GM23338 (cell line): ENCODE data around the gene ANO10.

Source experiments
- CTCF ChIP-seq, 2 experiments: fragments of 200-600 bp in 1 of 2; sonication (generic) in 1 of 2; conservative IDR thresholded peaks; 2 replicates each; pipeline versions ENCODE4 v1.5.1 to v1.6.1; 2016 to 2017; ENCODE audit warnings: antibody characterized with exemption in 2 of 2, low read depth in 2 of 2, mild to moderate bottlenecking in 2 of 2, moderate library complexity in 1 of 2
- EZH2 ChIP-seq: fragments of 200-600 bp; sonication (generic); IDR thresholded peaks from one replicate; pipeline ENCODE4 v1.8.0; 2017; ENCODE audit warnings: antibody characterized with exemption, mild to moderate bottlenecking, low read depth; ENCODE audit not compliant: unreplicated experiment
- EZH2phosphoT487 ChIP-seq: fragments of 200-600 bp; sonication (generic); IDR thresholded peaks from one replicate; pipeline ENCODE4 v1.8.1; 2018; ENCODE audit warnings: antibody characterized with exemption; ENCODE audit not compliant: unreplicated experiment
- JUNB ChIP-seq: IDR thresholded peaks from one replicate; pipeline ENCODE4 v1.6.1; 2016; ENCODE audit warnings: antibody characterized with exemption; ENCODE audit not compliant: unreplicated experiment
- POLR2AphosphoS5 ChIP-seq: IDR thresholded peaks from 2 replicates; pipeline ENCODE4 v1.6.1; 2016; ENCODE audit warnings: antibody characterized with exemption, low read depth
- REST ChIP-seq: IDR thresholded peaks from one replicate; pipeline ENCODE4 v1.6.1; 2018; ENCODE audit warnings: antibody characterized with exemption; ENCODE audit not compliant: unreplicated experiment
- TF ChIP-seq, protein P1 (sequence below): IDR thresholded peaks from 2 replicates; pipeline ENCODE4 v1.6.1; 2016; ENCODE audit warnings: antibody characterized with exemption

DNA sequence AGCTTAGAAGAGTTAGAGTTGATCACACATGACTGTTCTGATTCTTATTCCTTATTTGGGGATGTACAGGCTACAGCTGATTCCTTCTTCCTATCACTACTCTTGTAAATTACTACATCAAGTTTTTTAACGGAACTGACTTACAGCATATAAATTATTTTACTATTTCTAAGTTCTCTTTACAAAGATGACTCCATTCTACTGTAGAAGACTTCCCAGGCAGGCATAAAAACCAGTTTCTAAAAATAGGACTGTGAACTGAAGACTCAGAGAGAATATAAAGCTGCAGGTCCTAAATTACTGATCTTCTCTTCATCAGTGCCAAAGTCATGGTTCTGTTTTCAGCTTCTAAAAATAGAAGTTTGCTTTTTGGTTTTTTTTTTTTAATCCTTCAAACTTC is 38.9 kb downstream of the ANO10 start:
- TF ChIP-seq, protein P1, sequence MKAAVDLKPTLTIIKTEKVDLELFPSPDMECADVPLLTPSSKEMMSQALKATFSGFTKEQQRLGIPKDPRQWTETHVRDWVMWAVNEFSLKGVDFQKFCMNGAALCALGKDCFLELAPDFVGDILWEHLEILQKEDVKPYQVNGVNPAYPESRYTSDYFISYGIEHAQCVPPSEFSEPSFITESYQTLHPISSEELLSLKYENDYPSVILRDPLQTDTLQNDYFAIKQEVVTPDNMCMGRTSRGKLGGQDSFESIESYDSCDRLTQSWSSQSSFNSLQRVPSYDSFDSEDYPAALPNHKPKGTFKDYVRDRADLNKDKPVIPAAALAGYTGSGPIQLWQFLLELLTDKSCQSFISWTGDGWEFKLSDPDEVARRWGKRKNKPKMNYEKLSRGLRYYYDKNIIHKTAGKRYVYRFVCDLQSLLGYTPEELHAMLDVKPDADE, result no peak
- no peak for TF ChIP-seq CTCF (conservative IDR thresholded peaks at IDR 0.05; ENCODE audit: low read depth in 2 of 2)
- no peak for TF ChIP-seq REST
- TF ChIP-seq EZH2phosphoT487, result no peak
- TF ChIP-seq EZH2, result no peak
- no peak for TF ChIP-seq JUNB
- TF ChIP-seq POLR2AphosphoS5, result no peak
